CD4-positive, alpha-beta T cell treated with Interleukin-17A for 4 hours (primary cell): ENCODE results near the gene UNC119.

Experiments used
- DNase-seq: peaks from one replicate; pipeline ENCODE4 v3.0.0-alpha.2; 2020; ENCODE audit warnings: mixed read lengths

UNC119 gene

GRCh38 chr17:28572259-28573039 lies 20.0 kb upstream of the UNC119 start:
- no peak for DNase-seq

- peak; percentile 93 for DNase-seq
These were observed 19.1 kb upstream of the UNC119 start, which contains the start of gene PIGS for GRCh38 chr17:28571361-28572122. Gene PIGS (minus strand): TSS chr17:28571524. CDS start chr17:28571496, 28 bp downstream.

GRCh38 chr17:28570716-28571360 lies 18.4 kb upstream of the UNC119 start:
- DNase-seq = peak; percentile 64

DNA sequence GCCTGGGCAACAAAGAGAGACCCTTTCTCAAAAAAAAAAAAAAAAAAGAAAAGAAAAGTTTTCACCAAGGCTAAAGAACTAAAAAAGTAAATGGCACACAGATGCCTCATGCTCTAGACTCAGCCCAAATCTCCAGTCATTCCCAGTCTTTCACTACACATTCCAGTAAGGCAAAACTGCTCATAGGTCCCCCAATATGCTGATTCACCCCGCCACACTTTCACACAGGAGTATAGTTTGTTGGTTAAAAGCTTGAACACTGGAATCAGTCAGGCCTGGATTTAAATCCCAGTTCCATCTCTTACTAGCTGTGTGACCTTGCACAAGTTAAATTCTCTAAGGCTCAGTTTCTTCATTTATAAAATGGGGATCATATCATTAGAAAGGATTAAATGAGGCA lies 17.0 kb upstream of the UNC119 start:
- DNase-seq = no peak

DNA sequence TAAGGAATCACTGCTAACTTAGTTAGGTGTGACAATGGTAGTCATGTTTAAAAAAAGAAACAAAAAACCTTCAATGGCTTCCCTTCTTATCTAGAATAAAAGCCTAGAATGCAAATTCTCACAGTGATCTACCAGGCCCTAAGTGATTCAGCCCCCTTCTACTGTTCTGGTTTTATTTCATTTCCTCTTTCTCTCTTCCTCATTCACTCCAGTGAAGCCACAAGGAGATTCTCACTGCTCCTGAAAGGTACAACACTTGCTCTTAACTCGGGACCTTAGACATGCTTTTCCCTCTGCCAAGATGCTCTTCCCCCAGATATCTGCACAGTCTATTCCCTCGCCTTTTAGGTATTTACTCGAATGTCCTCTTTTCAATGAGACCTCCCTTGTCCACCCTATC lies 15.2 kb upstream of the UNC119 start:
- DNase-seq = no peak

DNA sequence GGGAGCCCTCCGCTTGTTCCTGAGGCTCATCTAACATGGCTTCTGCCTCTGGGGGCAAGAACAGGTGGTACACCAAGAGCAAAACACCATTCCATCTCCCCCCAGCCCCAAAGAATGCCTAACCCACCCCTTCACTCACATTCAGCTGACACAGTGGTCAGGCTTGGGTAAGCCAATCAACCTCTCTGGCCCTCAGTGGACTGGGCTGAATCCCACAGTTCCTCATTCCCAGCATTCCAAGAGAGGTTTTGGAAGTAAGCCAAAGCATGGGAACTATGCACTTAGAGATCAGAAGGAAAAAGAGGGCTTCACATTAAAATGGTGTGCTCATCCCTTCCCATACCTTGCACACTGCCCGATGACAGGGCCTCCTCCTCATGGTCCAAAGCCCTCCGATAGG lies 11.1 kb upstream of the UNC119 start:
- DNase-seq = no peak

GRCh38 chr17:28555022-28555421 lies 2.6 kb upstream of the UNC119 start:
- no peak for DNase-seq

- no peak for DNase-seq
These were observed 2.1 kb upstream of the UNC119 start for GRCh38 chr17:28554565-28554964.

DNA sequence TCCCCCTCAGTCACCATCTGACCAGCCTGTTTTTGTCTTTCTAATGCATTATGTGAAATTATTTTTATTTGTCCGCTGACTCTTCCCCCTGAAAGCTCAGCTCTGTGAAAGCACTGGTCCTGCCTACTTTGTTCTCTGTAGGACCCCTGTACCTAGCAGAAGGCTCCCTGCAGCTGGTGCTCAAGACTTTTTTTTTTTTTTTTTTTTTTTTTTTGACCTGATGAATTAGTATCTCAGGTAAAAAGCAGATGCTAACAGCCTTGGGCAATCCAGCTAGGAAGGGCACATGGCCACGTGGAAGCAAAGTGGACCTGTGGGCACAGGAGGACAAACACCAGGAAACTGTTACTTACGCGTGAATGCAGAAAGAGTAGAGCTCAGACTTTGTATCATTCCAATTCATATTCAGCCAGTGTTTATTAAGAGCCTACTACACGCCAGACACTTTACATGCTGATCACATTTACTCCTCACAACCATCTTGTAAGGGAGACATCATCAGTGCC lies 629 bp upstream of the UNC119 start:
- no peak for DNase-seq

DNA sequence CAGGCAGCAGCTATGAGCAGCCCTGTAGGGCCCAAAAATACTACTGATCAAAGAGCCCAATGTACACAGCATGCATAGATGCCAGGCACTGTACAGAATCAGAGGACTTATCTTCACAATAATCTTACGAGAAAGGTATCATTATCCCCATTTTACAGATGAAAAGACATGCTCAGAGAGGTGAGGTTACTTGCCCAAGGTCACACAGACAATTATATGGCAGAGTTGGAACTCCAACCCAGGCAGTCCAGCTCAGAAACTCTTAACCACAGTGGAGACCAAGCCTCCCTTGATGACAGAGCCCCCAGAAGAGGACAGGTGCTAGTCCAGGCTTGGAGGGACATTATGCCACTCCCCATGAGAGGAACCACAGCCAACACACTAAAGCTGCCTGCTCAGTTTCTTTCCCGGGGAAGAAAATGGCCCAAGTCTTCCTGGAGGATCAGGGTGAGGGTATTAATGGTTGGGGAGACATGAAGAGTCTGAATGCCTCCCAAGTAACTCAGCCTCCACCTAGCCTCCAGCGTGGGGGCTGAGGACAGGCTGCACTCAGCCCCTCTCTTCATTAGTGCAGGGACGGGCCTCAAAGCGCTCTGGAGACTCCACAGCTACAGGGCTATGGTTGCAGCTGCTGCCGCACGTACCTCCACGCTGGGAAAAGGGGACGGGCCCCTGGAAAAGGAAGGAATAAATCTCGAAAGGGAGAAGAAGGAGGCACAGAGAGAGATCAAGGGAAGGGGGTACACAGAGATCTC lies 826 bp downstream of the UNC119 start:
- no peak for DNase-seq

- DNase-seq = no peak
These were observed 1.6 kb downstream of the UNC119 start for GRCh38 chr17:28550858-28551257.

GRCh38 chr17:28549236-28550132 lies 2.9 kb downstream of the UNC119 start:
- peak; percentile 63 for DNase-seq

DNA sequence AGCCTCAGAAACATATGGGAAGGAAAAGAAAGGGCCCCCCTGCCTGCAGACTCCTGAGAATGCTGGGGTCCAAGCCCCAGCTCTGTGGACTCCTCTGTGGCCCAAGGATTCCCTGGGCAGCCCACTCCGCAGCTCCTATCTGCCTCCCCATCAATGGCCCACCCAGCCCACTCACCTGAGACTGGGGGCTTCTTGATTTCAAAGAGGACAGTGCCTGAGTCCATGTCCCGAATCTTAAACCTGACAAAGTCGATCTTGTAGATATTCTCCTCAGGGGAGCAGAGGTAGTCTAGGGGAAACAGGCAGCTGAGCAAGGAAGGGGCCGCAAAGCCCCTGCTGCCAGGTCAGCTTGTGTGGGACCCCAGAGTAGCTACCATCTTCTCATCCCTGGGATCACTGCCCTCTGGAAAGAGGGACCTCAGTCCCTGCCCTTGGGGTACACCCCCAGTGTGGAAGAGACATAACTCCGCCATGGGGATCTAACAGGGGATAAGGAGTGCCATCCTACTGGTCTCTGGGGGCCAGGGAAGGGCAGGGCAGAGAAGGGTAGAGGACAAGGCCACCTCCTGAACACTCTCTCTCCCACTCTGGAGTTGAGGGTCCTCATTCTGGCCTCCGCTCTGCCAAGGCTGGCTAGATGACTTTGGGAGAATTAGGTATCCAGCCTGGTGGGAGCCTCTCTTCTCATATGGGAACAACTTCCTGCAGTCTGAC lies 3.9 kb downstream of the UNC119 start:
- DNase-seq = no peak

DNA sequence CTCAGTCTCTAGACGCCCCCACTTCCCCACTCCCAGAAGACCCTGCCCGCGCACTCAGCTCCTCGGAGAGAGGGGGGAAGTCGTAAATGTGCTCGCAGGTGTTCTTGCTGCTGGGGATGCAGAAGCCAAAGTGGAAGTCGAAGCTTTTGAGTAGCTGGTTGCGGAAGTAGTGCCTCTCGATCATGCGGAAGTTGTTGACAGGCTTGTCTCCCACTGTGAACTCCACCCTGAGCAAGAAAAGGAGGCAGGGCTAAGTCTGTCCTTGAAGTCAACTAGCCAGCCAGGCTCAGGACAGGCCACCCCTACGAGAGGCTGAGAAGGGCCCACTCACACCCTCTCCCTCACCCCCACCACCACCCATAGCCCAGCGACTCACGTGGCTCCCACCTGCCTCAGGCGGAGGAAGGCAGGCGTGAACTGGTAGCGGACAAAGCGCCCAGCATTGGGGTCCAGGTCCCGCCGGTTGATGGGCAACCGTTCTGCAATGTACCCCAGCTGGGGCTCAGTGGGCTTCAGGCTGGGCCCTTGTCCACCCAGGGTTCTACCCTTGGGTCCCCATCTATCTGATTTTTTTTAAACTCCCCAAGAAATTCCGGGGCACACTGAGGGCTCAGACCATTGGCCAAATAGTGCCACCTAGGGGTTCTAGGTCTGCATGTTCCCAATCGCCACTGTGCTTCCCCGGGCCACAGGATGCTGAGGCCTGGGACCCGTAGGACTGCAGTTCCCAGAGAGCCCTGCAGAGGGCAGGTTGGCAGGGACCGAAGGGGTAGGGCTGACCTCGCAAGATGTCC lies 4.6 kb downstream of the UNC119 start:
- DNase-seq = peak; percentile 71

DNA sequence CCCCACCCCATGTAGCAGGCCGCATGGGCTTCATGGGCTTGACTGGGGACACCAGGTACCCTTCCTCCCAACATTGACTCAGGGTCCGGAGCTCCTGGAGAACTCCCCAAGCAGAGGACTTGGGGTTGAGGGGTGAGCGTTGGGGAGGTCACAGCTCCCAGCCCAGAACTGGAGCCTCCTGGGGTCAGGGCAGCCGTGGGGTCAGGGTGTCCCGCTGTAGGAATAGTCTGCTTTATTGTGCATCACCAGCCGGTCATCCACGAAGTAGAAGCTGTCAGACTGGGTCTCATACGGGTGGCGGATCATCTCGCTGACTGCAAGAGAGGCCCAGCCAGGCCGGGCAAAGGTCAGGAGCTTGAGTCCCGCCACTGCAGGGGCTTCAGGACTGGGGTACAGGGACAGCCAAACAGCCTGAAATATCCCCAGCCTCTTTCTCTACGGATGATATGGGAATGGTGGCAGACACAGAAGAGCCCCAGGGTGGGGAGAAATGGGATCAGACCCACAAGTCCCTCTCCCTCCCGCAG lies 5.3 kb downstream of the UNC119 start:
- DNase-seq = no peak

GRCh38 chr17:28545787-28546415 lies 6.5 kb downstream of the UNC119 start:
- no peak for DNase-seq

DNA sequence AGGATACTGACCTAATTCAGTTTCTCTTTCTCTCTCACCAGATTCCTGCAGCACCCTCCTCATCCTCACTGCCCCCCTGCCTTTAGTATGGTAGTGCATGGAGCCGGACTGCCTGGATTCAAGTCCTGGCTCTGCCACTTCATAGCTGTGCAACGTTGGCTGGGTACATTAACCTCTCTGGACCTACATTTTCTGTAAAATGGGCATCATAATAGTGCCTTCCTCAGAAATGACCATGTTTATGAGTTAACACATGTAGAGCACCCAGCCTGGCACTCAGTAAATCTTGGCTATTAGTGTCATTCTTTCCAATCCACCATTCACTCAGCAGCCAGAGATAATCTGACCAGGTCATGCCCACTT lies 7.3 kb downstream of the UNC119 start:
- DNase-seq = no peak

DNA sequence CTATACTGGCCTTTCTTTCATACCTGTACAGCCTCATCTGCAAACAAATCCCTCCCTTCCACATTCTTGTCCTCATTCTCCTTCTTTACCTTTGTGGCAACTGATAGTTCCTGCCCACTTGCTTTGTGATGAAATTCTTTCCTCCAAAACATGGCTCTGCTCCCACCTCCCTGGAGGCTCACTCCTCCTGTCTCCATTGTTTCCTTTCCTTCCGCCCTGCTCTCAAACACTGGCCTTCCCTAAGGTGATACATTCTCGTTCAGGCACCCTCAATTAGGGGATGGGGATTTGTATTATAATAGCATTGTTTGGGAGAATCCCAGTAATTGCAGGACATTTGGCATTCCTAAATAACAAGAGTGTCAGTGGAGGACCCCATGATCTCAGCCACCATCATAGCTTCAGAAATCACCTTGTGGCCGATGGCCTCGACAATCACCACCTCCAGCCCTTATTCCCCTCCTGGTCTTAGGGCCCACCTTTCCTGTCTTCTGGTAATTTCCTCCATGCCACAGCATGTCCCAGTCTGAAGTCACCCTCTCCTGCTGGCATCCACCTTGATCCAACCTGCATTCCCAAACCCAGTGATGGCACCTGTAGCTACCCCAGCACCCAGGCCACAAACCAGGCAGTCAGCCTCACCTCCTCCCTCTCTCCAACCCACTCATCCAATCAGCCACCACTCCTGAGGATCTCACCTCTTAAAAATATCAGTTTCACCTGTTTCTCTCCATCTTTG lies 7.9 kb downstream of the UNC119 start:
- no peak for DNase-seq

DNA sequence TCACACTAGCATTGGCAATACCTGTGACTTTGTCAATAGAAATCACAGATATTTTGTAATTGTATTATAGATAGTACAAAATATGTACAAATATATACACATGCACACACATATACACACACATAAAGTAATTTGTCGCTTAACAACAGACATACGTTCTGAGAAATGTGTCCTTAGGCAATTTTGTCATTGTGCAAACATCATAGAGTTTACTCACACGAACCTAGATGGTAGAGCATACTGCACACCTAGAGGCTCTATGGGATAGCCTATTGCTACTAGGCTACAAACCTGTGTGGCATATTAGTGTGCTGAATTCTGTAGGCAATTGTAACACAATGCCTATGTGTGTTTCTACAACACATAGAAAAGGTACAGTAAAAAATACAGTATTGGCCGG lies 11.0 kb downstream of the UNC119 start:
- no peak for DNase-seq
